SW480 (cell line): ENCODE data around the gene GRWD1.

Experiments used
- DNase-seq: peaks from one replicate; pipeline ENCODE4 v3.0.0-alpha.2; 2016; ENCODE audit warnings: low spot score

GRWD1 gene

DNA sequence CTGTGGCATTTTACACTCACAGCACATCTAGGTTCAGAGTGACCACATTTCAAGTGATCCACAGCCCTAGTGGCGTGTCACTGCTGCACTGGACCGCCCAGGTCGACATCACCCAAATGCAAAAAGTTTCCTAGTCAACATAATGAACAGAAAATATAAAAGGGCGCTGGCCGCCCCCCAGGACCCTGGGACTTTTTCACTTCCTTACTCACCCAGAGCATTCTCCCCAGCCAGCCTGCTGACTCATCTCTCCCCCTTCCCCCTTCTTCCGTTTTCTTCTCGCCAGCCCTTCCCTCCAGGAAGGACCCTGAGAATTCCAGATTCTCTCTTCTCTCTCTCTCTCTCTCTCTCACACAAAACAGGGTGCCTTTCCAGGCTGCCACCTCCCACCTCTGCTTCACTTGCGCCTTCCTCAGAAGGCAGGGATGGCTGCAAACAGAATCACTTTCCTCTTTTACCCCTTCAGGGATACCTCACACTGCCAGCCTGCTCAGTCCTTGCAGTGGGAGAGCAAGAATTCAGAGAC, 21.0 kb upstream of the GRWD1 start:
- DNase-seq = peak; percentile 33

DNA sequence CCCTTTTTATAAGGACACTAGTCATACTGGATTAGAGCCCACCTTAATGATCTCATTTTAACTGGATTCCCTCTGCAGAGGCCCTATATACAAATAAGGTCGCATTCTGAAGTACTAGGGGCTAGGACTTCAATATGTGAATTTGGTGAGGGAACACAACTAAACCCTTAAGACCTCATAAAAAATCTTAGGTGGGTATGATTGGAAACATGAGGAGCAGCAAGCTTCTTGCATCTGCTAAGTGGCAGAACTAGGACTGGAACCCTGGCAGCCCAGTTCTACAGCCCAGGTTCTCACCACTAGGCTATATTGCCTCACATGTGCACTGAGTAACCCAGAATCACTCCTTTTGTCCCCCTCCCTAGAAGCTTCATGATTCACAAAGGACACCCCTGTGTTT, 17.1 kb upstream of the GRWD1 start:
- no peak for DNase-seq

DNA sequence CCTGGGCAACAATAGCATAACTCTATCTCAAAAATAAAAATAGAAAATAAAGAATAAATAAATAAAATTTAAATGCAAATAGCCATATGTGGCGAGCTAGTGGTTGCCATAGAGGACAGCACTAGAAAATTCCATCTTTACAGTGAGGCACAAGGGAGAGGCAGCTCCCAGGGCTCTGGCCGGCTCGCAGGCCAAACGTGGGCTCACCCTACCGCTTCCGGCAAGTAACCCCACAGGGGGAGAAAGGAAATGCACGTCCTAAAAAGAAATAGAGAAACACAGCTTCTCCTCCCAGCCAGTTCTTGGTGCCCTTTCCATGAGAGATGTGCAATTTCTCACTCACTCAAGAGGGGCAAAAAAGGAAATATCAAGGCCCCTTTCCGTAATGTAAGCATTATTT, 12.4 kb upstream of the GRWD1 start:
- DNase-seq = no peak

DNA sequence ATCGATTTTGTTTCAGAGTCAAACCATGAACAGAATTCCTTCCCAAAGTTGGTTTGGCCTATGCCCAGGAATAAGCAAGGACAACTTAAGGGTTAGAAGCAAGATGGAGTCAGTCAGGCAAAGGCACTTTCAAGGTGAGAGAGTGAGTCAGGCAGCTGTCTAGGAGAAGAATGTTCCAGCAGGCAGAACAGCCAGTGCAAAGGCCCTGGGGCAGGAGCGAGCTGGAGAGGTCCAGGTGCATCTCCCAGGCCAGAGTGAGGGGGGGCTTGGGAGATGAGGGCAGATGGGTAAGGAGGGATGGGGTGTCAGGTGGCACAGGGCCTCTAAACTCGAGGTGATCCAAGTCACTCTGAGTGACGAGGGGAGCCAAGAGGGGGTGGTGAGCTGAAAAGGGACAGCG, 9.2 kb upstream of the GRWD1 start:
- no peak for DNase-seq

DNA sequence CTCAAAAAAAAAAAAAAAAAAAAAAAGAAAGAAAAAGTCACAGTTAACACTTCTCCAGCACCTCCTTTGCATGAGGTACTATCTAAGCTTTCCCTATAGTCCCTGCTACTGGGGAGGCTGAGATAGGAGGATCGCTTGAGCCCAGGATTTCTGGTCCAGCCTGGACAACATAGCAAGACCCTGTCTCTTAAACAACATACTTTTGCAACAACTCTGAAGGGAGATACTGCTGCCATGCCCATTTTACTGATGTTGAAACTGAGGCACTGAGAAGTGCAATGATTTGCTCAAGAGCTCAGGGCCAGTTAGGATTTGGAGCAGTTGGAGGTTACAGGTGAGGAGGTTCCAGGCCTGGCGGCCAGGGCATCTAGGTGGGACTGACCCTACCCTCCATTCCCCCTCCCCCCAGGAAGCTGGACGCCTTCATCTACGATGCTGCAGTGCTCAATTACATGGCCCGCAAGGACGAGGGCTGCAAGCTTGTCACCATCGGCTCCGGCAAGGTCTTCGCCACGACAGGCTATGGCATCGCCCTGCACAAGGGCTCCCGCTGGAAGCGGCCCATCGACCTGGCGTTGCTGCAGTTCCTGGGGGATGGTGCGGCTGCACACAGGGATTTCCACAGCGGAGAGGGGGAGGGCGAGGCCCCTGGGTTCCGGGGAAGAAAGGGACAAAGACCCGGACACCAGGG, 4.3 kb upstream of the GRWD1 start:
- no peak for DNase-seq

DNA sequence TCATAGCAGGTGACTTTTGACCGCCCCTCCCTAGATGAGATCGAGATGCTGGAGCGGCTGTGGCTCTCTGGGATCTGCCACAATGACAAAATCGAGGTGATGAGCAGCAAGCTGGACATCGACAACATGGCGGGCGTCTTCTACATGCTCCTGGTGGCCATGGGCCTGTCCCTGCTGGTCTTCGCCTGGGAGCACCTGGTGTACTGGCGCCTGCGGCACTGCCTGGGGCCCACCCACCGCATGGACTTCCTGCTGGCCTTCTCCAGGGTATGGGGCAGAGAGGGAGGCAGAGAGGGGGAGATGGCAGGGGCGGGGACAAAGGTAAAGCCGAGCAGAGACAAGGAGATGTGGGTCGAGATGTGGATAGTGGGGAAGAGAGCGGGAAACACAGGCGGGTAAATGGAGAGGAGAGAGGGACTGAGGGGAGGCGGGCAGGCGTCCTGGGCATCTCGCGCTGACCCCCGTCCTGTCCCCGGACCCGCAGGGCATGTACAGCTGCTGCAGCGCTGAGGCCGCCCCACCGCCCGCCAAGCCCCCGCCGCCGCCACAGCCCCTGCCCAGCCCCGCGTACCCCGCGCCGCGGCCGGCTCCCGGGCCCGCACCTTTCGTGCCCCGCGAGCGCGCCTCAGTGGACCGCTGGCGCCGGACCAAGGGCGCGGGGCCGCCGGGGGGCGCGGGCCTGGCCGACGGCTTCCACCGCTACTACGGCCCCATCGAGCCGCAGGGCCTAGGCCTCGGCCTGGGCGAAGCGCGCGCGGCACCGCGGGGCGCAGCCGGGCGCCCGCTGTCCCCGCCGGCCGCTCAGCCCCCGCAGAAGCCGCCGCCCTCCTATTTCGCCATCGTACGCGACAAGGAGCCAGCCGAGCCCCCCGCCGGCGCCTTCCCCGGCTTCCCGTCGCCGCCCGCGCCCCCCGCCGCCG, 3.4 kb upstream of the GRWD1 start:
- no peak for DNase-seq

DNA sequence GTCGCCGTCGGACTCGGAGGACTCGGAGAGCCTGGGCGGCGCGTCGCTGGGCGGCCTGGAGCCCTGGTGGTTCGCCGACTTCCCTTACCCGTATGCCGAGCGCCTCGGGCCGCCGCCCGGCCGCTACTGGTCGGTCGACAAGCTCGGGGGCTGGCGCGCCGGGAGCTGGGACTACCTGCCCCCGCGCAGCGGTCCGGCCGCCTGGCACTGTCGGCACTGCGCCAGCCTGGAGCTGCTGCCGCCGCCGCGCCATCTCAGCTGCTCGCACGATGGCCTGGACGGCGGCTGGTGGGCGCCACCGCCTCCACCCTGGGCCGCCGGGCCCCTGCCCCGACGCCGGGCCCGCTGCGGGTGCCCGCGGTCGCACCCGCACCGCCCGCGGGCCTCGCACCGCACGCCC, 2.5 kb upstream of the GRWD1 start:
- no peak for DNase-seq

DNA sequence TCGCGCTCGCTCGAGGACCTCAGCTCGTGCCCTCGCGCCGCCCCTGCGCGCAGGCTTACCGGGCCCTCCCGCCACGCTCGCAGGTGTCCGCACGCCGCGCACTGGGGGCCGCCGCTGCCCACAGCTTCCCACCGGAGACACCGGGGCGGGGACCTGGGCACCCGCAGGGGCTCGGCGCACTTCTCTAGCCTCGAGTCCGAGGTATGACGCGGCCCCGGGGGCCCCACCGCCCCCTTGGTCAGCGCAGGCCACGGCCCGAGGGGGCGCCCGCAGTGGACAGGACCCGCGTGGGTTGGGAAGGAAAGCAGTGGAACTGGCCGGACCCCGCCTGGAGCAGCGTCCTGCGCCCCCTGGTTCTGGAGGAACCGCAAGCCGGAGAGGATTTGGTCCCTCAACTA, 2.1 kb upstream of the GRWD1 start:
- no peak for DNase-seq

DNA sequence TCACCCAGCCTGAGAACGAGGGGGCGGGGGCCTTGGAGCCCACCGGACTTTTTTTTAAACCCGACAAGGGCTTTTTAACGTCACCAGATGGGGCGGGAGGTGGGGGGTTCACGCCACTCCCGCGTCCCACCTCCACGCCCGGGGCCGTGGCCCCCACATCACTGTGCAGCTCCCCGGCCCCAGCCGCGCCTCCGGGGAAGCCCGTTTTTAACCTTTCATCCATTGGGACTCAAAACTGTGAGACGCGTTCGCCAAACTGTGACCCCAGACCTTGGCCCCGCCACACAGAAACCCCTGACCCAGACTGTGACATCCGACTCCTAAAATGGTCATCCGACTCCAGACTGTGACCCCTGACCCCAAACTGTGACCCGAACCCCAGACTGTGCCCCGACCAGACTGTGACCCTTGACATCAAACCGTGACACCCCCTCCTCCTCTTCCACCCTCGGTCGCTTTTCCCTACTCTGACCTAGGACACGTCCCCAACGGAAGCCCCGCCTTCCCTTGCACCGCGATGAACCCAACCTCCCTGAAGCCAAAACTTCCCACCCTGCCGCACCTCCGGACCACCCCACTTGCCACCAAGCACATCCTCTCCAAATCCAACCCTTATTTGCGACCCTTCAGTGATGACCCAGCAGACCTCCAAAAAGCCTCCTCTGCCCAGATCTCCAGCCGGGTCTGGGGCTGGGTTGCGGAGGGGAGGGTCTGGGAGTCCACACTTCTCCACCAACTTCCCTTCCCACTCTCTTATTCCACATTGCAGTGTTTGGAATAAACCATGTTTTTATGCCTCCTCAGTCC, 1.5 kb upstream of the GRWD1 start:
- DNase-seq = no peak

DNA sequence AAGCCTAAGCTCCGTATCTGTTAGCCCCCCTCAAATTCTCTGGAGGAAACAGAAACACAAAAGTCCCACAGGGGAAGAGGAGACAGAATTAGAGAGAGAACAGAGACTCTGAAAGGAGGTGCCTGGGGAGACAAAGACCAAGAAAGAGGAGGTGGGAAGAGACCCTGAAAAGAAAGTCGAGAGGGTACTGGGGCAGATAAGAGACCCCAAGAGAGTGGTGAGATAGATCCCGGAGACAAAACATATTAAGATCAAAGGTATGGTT, 915 bp upstream of the GRWD1 start:
- DNase-seq = no peak

DNA sequence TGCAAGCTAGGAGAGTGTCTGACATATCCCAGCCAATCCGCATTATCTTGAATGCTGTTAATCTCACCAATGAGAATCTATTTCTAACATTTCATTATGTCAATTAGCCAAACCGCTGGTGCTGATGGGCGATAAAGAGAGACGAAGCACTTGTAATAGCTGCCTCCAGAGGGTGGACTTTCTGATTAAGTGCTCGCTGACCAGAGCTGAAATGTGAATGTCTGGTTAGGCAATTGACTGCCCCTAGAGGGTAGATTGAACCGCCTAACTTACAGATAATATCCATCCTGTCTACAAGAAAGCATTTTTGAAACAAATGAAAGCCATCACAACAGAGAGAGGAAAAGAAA, 552 bp upstream of the GRWD1 start:
- DNase-seq = peak; percentile 93

DNA sequence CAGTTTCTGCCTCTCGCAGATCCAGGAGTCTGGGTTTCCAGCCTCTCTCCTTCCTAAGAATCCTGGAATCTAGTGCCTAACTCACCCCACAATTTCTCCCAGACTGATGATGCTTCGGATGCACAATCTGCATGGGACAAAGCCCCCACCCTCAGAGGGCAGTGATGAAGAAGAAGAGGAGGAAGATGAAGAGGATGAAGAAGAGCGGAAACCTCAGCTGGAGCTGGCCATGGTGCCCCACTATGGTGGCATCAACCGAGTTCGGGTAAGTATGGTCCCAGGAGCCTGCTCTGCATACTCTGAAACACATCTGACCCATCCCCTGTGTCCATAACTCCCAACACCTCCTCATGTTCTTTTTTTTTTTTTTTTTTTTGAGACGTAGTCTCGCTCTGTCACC, 796 bp downstream of the GRWD1 start:
- DNase-seq = no peak

DNA sequence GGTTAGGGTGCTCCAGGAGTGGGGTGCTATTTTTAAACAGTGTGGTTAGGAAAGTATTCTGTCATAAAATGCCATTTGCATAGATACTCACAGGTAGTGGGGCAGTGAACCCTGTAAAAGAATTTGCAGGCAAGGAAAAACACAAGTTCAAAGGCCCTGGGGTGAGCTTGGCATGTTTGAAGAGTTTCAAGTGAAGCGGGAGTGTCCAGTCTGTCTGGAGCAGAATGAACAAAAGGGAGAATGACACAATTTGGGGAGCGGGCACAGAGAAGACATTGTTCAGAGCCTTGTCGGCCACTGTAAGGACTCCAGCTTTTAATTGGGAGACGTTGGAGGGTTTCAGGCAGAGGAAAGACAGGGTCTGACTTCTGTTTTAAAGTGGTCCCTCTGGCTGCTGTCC, 2.8 kb downstream of the GRWD1 start:
- no peak for DNase-seq

DNA sequence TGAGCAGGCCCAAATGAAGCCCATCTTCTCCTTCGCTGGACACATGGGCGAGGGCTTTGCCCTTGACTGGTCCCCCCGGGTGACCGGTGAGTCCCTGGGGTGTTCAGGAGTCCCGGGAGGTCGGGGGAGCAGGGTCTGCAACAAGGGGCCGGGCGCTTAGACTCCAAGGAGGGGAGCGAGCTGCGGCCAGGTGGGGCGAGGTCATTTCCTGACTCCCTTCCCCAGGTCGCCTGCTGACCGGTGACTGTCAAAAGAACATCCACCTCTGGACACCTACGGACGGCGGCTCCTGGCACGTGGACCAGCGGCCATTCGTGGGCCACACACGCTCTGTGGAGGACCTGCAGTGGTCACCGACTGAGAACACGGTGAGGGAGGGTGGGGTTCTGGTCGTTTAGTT, 4.7 kb downstream of the GRWD1 start:
- no peak for DNase-seq

DNA sequence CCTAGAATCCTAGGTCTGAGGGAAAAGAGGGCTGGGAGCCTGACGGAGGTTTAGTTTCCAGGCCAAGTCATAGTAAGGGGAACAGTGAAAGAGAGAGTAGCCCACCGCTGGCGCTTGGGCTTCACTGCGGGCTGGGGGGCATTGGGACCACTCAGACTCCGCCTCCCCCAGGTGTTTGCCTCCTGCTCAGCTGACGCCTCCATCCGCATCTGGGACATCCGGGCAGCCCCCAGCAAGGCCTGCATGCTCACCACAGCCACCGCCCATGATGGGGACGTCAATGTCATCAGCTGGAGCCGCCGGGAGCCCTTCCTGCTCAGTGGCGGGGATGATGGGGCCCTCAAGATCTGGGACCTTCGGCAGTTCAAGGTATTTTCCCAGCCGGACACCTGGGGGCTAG, 5.1 kb downstream of the GRWD1 start:
- DNase-seq = no peak

DNA sequence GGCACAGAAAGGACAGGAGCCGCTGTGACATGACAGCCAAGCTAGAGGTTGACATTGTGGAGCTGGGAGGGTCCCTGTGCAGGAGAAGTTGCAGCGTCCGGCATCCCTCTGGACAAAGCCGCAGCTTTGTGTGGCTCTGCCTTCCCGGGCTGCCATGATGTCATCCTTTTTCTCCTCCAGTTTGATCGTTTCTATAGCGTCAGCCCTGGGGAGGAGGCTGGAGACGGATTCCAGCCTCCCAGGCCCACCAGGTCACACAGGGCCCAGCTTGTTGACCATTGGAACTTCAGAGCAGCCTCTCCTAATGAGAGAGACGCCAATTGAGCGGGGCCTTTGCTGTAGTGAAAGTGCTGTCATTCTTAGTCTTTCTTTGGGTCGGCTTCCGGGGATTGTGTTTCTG, 5.8 kb downstream of the GRWD1 start:
- DNase-seq = no peak

DNA sequence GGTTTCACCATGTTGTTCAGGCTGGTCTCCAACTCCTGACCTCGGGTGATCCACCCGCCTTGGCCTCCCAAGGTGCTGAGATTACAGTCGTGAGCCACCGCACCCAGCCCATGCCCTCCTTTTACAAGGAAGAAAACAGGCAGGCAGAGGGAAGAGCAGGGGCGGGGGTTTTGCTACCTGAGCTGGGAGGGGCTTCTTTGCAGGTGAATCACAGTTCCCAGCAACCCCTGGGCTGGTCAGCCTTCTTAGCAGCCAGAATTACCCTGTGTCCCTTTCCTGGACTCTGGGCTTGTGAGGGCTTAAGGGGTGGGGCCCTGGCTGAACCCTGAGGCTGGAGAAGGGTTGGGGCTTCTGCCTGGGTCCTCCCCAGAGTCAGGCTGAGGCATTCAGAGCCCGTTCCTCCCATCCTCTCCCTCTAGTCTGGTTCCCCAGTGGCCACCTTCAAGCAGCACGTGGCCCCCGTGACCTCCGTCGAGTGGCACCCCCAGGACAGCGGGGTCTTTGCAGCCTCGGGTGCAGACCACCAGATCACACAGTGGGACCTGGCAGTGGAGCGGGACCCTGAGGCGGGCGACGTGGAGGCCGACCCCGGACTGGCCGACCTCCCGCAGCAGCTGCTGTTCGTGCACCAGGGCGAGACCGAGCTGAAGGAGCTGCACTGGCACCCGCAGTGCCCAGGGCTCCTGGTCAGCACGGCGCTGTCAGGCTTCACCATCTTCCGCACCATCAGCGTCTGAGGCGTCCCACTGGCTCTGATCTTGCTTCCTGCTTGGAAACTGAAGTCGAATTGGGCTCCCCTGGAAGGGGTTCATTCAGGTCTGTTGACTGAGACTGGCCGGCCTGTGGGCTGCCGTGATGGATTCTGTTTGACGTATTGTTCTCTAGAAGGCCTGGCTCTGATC, 6.8 kb downstream of the GRWD1 start:
- no peak for DNase-seq

DNA sequence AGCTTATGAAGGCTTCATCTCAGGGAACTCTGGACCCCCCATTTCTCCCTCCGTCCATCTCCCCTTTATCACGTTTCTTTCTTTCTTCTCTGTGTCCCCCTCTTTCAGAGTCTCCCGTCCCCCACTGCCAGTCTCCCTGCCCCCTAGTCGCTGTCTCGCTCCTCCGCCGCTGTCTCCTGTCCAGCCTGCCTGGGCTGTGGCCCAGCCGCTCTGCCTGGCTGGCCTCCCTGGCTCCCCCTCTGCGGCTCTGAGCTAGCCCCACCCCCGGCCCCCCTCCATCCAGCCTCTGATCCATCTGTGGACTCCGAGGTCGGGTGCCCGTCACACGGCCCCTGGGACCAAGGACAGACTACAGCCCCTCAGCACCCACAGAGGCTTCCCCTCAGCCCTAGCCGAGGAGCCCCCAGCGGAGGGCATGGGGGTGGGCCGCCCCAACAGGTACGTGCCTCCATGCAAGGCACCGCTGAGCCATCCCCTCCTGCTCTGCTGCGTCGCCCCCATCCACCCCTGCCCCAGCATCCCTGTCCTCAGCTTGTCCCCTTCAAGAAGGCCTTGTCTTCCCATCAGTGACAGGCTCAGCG, 8.5 kb downstream of the GRWD1 start:
- DNase-seq = no peak

DNA sequence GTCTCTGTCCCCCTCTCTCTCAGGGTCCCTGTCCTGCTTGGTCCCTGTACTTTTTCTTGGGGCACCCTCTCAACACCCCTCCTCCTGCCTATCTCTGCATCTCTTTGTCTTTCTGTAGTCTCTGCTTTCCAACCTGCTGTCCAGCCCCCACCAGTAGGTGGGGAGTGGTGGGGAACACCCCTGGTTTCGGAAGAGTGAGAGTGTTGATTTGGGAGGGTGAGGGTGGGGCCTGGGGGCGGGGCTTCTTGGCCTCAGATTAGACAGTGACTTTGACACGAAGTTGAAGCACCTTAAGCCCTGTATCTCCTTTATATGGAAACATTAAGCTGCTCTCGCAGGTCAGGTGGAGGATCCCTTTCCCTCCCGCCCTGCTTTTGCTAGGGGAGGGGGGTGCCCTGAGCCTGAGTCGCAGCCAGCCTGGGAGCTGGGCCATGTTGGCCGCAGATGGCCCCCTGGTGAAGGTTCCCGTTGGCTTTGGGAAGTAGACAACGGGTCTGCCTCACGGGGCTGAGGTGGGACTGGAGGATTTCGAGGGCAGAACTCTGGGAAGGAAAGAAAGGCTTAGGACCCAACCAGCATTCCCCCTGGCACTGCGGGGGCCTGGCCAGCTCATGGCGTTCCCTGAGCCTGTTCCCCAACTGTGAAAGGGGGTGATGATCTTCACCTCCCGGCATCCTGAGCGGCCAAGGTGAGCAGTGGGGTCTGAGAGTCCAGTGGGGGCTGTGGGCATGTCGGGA, 9.6 kb downstream of the GRWD1 start, which contains the start of gene KCNJ14:
Gene KCNJ14 (plus strand): TSS at position 404 of the 737 bp plus-strand sequence. CDS start 6,151 bp downstream, outside the sequence.
- no peak for DNase-seq

DNA sequence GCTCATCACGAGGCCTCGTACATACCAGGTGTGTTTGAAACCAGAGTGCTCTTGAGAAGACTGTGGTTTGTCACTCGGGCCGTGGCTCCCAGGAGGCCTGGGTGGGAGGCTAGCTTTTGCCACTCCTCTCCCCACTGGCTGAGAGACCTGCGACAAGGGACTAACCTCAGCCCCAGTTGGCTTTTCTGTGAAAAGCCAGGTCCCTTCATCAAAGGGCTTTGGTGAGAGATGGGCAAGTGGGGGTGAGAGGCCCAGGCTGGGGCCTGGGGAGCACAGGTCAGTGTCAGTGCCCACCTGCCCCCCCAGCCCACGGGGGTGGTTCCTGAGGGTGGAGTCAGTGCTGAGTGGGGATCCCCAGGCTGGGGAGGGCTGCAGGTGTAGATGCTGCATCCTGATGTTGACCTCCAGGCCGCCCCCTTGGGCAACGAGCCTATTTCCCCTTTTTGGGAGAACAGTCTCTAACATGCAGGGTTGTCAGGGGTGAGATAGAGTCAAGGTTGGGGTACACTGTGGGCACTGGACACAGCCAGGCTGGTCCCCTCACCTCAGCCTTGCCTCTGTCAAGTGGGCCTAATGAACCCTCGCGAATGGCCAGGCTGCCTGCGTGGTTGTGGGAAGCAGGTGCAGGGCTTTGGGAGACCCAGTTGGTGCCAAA, 10.3 kb downstream of the GRWD1 start:
- DNase-seq = no peak
